Liver (tissue), 3 donors: ENCODE results near the gene RSRP1.
"Not testable (repeated sequence)": the region's sequence is repeated elsewhere in the genome, so short reads cannot be mapped to it uniquely, and the experiment has no call there.

Experiments
- ATF3 ChIP-seq: IDR thresholded peaks from 2 replicates; pipeline ENCODE4 v1.6.1; 2016; ENCODE audit warnings: antibody characterized with exemption
- CTCF ChIP-seq: fragments of 150-350 bp; IDR thresholded peaks from 2 replicates; pipeline ENCODE4 v1.5.1; 2017; ENCODE audit warnings: improper control_type of control experiment, low read depth, low read length; ENCODE audit not compliant: missing input control
- FOXA1 ChIP-seq: IDR thresholded peaks from 2 replicates; pipeline ENCODE4 v1.6.1; 2016; ENCODE audit warnings: antibody characterized with exemption
- HNF4G ChIP-seq: IDR thresholded peaks from 2 replicates; pipeline ENCODE4 v1.6.1; 2016; ENCODE audit warnings: antibody characterized with exemption
- JUND ChIP-seq, 2 donors: IDR thresholded peaks; 2 replicates each; pipeline ENCODE4 v1.6.1; 2016; ENCODE audit warnings: antibody characterized with exemption in 2 of 2
- MAX ChIP-seq: IDR thresholded peaks from 2 replicates; pipeline ENCODE4 v1.6.1; 2016; ENCODE audit warnings: antibody characterized with exemption
- SP1 ChIP-seq: IDR thresholded peaks from 2 replicates; pipeline ENCODE4 v1.6.1; 2018; ENCODE audit warnings: antibody characterized with exemption, mild to moderate bottlenecking
- TAF1 ChIP-seq: conservative IDR thresholded peaks from 2 replicates; pipeline ENCODE4 v1.6.1; 2016; ENCODE audit warnings: antibody characterized with exemption, mild to moderate bottlenecking
- YY1 ChIP-seq: IDR thresholded peaks from 2 replicates; pipeline ENCODE4 v1.6.1; 2016; ENCODE audit warnings: antibody characterized with exemption, mild to moderate bottlenecking
- ZBTB33 ChIP-seq: IDR thresholded peaks from 2 replicates; pipeline ENCODE4 v1.6.1; 2016; ENCODE audit warnings: antibody characterized with exemption
- donor health status: healthy.
- donor health status: healthy.

GRCh38 chr1:25260336-25260735, 13.1 kb upstream of the RSRP1 start:
- TF ChIP-seq FOXA1; CTCF; MAX; ZBTB33; TAF1; SP1; JUND (IDR thresholded peaks at IDR 0.05); HNF4G; ATF3; YY1: not testable (repeated sequence)
